GM18499 (cell line): ENCODE data around the gene UFC1.

Experiments used
- ATAC-seq: cut with Tn5 transposase; IDR thresholded peaks from one replicate; pipeline ENCODE4 v1.9.1; 2021; ENCODE audit warnings: moderate number of reproducible peaks; ENCODE audit not compliant: insufficient read depth, unreplicated experiment

UFC1 gene

DNA sequence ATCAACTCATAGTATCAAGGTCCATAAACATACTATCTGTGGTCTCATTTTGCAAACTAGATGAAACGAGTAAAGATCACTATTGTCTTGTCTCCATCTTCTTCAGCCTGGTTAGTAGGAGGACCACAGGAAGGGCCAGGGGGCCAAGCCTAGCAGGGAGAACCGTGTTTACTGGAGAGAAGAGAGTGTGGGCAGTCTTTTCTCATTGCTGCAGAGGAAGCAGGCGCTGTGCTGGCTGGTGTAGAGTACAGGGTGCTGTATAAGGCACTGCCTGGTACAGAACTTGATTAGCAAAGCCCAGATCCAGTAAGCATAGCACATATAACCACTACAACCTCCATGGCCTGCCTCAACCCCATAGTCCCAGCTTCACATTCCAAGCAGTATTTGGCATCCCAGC, 33.5 kb downstream of the UFC1 start:
- no peak for ATAC-seq

- ATAC-seq, result no peak
Observed at GRCh38 chr1:161188381-161188780, 34.6 kb downstream of the UFC1 start.

DNA sequence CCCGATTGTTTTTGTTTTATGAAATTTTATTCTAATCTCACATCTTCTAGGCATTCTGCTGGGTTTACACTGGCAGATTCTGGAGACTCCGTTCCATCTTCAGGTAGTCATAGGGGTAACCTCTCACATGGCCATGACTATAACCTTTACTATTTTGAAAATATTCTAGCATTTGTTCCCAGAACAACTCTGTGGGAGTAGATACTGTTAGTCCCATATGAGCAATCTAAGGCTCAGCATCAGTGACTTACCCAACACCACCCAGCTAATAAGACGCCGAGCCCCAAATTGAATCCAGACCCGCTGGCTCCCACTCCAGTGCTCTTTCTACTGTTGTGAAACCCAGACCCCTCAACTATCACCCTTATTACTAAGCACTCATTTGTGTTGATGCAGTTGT, 35.3 kb downstream of the UFC1 start:
- no peak for ATAC-seq

DNA sequence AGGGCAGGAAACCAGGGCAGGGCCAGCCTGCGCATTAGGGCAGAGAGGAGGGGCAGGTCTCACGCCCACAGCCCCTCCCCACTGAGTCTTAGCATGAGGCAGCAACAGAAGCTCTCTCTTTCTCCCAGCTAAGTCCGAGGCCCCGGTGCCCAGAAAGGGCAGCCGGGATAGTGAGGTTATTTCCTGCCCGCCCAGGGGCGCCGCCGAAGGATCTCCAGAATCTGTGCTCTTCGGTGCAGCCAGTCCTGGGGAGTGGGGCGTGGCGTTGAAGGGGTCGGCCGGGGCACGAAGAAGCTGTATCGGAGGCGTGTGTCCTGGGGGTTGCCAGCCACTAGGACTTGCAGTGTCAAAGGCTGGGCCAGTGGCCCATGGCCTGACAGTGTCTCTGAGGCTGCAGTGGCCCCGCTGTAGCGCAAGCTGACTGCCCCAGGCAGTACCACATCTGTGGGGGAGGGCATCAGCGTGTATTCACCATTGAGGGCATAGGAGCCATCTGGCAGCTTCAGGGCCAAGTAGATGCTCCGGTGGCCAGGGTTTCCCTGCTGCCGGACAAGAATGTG, 37.3 kb downstream of the UFC1 start:
- no peak for ATAC-seq

GRCh38 chr1:161191971-161192370, 38.2 kb downstream of the UFC1 start:
- ATAC-seq, result no peak

- ATAC-seq, result no peak
Observed at GRCh38 chr1:161192476-161193465, 39.0 kb downstream of the UFC1 start.

DNA sequence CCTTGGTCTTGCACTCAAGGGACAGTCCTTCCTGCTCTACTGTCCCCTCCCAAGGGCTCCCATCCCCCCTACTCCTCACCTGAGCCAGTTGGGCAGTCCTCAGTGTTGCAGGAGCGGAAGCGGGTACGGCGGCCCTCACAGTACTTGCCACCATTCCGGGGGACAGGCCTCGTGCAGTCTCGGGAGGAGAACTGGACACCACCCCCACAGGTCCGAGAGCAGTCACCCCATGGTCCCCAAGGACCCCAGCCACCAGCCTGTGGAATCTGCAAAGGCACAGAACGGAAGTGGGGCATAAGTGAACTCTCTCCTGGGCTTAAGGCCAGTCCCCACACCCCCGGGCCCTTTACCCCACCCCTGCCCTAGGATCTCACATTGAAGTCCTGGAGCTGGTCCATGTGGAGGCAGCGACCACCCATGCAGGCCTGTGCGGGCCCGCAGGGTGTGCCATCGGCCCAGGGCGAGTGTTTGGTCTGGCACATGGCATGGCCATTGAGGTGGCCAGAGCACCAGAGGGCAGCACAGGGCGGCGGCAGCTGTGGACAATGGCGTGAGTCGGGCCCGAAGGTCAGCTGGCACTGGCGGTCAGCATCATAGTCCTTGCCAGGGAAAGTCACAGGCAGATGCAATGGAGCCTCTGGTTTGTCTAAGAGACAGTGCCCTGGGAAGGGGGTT, 39.9 kb downstream of the UFC1 start:
- ATAC-seq, result no peak

- no peak for ATAC-seq
Observed at GRCh38 chr1:161195171-161195570, 41.4 kb downstream of the UFC1 start.

DNA sequence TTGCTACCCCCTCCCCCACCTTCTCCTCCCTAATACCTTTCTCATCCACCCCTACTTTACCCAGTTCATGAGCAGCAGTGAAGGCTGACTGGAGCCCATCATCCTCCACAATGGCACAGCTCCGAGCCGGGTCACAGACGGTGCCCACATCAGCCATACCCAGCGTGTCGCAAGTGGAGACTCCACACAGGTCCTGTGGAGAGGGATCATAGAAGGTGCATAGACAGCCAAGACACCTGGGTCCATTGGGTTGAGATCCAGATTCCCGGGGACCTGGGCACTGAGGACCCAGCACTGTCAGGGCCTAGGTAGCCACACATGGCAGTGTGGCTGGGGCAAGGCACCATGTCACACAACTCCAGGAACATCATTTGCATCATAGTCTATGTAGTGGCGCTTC, 42.3 kb downstream of the UFC1 start:
- no peak for ATAC-seq

DNA sequence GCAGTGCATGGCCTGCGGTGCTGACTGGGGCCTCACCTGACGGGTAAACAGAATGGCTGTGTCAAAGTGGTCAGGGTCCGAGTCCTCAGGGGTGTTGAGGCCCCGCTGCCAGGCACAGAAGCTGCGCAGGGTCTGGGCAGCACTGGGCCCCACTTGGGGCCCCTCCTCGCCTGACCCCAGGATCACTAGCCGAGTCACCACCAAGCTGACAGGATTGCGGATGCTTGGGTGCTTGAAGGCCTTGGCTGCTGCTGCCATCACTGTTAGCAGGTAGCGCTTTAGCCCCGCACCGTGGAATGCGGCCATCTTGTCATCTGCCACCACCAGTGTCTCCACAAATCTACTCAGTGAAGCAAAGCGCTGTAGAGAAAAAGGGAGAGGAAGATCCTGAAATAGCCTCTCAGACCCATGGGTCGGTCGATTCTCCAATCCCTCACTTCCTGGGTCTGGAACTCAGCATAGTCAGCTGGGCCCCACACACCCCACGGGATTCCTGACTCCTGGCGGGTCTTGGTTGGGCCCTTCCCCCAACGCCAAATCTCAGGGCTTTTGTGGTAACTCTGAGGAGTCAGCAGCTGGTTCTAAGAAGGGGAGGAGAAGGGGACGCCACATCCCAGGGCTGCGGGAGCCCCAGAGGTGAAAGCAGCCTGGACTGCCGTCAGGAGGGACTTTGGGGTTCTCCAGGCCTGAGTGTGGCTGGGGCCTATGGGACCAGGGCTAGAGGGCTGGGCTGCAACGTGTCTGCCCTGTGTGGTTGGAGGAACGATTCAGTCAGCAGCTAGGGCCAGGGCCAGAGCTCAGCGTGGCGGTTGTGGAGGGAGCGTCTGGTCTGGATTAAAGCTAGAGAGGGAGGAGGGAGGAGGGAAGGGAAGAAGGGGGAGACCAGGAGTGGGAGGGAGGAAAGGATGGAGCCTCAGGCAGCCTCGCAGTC, 43.0 kb downstream of the UFC1 start:
- no peak for ATAC-seq

DNA sequence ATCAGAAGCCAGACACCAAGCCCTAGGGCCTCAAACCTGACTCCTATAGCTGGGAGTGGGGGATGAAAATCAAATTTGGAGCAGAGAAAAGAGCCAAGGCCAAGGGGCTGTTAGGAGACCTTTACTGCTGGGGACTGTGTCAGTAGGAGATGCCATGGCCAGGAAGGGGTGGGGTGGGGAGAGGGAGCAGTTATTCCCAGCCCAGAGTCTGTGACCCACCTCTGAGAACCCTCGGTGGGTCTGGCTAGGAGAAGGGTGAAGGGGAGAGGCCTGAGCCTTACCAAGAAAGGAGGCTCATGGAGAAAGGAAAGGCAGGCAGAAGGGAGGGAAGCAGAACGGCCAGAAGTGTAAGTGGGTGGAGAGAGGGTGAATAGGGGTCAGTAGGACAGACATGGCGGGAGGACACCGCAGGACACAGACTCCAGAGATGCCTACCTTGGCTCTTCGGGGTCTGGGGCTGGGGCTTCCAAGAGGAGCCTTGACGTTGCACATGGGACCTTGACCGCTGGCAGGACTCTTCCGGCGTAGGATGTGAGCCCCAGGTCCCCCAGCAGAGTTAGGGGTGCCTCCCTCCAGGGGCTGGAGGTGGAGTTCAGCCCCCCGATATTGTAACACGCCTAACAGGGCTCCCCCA, 43.9 kb downstream of the UFC1 start:
- ATAC-seq, result no peak

- ATAC-seq, result no peak
Observed at GRCh38 chr1:161198194-161198896, 44.6 kb downstream of the UFC1 start.

GRCh38 chr1:161198897-161199431, 45.2 kb downstream of the UFC1 start, which contains the start of gene ADAMTS4:
ADAMTS4 (minus strand) TSS chr1:161199054; CDS start chr1:161198627, 427 bp downstream.
- no peak for ATAC-seq

GRCh38 chr1:161199506-161200139, 45.8 kb downstream of the UFC1 start:
- ATAC-seq, result no peak

DNA sequence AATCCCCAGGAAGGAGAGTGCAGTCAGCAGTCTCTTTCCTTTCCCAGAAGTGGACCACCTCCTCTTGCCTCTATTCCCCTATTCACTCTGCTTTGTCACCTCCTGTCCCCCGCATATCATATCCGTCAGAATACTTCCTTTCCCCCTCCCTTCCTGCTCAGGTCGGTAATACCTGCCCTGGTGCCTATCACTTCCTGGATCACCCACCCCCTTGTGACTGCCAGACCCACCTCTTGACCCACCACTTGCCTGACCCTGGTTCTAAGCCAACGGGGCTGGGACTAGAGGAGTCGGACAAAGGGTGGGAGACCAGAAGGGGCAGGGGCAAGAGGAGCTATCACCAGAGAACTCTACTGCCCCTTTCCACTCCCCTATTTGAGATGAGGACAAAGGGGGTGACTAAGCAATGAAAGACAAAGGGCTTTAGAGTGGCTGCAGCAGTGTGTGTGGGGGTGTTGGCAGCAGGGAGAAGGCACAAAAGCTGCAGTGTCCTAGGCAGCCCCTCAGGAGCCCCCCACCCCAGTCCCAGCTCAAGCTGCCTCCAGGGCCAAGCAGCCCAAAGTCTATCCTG, 46.7 kb downstream of the UFC1 start:
- no peak for ATAC-seq

DNA sequence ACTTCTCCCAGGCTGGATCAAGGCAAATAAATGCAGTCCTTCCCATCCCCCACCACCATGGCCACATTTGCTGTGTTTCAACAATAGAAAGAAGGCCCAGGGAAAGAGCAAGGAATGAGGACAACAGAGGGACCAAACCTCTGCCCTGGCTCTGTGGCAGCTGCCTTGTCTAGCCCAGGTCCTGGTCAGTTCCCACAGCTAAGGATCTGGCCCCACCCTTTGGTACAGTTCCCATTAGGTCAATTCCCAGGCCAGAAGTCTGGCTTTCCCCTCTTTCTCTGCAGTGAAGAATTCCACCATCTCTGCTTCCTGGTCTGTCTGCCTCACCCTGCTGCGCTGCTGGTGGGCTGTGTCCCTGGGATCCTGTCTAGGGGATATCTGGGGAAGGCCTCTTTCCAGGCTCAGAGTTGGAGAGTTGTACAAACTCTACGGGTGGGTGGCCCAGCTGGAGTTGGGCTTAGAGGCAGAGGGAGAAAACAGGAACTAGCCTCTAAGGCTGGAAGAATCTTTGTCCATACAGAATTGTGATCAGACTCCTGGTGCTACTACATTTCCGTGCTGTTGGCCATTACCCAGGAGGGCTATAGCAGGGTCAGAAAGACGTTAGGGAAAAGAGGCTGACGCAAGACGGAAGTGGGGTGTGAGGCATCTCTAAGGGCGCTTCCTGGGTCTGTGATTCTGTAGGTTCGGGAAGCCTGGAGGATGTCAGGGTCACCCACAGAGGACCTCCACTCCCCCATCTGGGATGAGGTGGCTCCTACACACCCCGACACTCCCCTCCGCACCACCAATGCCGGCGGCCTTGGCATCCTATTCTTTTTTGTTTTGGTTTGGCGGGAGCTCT, 47.4 kb downstream of the UFC1 start:
- ATAC-seq, result no peak
